ENCODE data around the gene SPRY2.

The SPRY2 gene

GRCh38 chr13:80313668-80314256 is 27.2 kb downstream of the SPRY2 start:
- DNase-seq (ENCODE audit: low read depth in 2 of 2) = no peak

GRCh38 chr13:80312967-80313366 is 28.0 kb downstream of the SPRY2 start:
- no peak for DNase-seq (ENCODE audit: low read depth in 2 of 2)

GRCh38 chr13:80312012-80312704 is 28.8 kb downstream of the SPRY2 start:
- no peak for DNase-seq (ENCODE audit: low read depth in 2 of 2)

DNA sequence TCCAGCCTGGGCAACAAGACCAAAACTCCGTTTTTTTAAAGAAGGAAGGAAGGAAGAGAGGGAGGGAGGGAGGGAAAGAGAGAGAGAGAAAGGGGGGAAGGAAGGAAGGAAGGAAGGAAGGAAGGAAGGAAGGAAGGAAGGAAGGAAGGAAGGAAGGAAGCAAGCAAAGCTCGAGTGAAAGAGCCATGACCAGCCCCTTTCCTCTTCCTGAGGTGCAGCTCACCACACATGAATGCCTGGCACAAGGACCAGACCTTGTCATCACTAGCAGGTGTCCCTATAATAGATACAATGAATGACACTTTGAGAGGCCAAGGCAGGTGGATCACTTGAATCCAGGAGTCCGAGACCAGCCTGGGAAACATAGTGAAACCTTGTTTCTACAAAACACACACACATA is 31.0 kb downstream of the SPRY2 start:
- no peak for DNase-seq (ENCODE audit: low read depth in 2 of 2)

GRCh38 chr13:80307401-80307987 is 33.4 kb downstream of the SPRY2 start:
- DNase-seq (ENCODE audit: low read depth in 2 of 2) = no peak

- no peak for DNase-seq (ENCODE audit: low read depth in 2 of 2)
Measured at GRCh38 chr13:80306337-80306972, 34.5 kb downstream of the SPRY2 start.

DNA sequence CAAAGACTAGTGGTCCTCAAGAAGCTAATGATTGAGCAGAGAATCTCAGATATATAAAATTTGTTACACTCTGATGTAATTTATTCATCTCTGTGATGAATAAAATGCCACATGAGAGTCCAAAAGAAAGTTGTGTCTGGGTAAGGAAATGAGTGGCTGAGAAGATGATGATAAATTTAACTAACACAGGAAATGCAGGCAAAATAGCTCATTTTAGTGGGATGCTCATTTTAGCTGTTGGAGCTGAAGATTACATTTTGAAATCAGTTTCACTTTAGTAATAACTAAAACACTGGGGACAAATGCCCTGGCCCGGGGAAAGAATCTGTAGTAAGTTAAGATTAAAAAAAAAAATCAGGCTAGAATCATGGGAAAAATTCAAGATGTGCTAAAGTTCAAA is 35.2 kb downstream of the SPRY2 start:
- DNase-seq (ENCODE audit: low read depth in 2 of 2) = no peak

GRCh38 chr13:80303225-80303811 is 37.6 kb downstream of the SPRY2 start:
- no peak for DNase-seq (ENCODE audit: low read depth in 2 of 2)

DNA sequence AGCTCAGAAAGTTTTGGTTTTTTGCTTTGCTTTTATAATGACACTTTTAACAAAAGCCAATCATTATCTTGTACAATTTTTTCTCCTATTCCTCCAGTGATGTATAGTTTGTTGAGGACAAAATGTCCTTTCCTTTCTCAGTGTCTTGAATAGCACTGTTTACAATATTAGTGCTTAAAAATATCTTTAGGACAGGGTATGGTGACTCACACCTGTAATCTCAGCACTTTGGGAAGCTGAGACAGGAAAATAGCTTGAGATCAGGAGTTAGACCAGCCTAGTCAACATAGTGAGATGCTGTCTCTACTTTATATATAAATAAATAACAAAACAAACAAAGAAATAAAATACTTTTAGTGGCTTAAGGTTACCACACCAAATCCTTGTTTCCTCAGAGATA is 41.9 kb downstream of the SPRY2 start:
- DNase-seq (ENCODE audit: low read depth in 2 of 2) = no peak

DNA sequence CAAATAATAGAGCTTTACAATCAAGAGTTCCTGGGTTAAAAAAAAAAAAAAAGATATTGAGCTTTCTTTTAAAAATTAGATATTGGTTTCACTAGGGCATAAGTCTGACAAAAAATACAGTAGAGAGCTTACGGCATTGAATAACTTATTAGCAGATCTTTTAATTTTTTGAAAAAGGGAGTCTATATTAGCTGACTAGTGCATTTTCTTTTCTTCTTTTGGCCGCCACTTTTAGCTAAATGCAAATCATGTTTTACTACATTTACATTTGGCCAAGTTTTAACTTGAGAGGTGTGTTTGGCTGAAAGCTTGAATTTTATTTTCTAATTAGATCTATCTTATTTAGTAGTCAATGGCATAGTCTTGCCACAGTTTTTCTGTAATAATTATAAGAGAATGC is 43.4 kb downstream of the SPRY2 start:
- no peak for DNase-seq (ENCODE audit: low read depth in 2 of 2)

GRCh38 chr13:80297094-80297493 is 43.8 kb downstream of the SPRY2 start:
- no peak for DNase-seq (ENCODE audit: low read depth in 2 of 2)

DNA sequence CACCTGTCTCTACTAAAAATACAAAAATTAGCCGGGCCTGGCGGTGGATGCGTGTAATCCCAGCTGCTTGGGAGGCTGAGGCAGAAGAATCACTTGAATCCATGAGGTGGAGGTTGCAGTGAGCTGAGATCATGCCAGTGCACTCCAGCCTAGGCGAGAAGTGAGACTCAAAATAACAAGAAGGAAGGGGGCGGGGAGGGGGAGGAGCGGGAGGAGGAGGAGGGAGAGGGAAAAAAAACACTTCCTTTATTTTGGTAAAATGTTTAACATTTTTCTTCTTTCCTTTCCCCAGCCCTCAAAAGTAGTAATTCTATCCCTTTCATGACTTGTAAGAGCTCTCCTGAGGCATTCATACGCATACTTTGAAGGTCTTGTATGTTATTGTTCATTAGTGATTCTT is 44.3 kb downstream of the SPRY2 start:
- DNase-seq (ENCODE audit: low read depth in 2 of 2) = no peak

DNA sequence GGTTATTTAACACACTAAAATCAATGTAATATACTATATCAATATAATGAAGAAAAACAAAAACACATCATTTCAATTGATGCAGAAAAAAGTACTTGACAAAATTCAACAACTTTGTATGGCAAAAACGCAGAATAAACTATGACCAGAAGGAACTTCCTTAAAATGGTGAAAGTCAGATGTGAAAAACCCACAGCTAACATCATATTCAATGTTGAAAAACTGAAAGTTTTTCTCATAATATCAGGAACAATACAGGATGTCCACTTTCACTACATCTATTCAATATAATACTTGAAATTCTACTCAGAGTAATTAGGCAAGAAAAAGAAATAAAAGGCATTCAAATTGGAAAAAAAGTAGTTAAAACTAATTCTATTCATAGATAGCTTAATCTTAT is 50.3 kb downstream of the SPRY2 start:
- DNase-seq (ENCODE audit: low read depth in 2 of 2) = no peak

Data from stimulated activated CD4-positive, alpha-beta T cell treated with anti-CD3 and anti-CD28 coated beads, Interleukin-1b, Interleukin-23, amount 100 ng/mL, for 4 hours (primary cell).